Inflammatory macrophage treated with lipopolysaccharide for 1 hour (primary cell): ENCODE data around the gene ANAPC2.

Source experiments
- DNase-seq, 2 donors: peaks; one replicate each; pipeline ENCODE4 v3.0.0-alpha.2; 2020 to 2022

Gene ANAPC2

GRCh38 chr9:137214620-137215019 lies 26.3 kb upstream of the ANAPC2 start:
- DNase-seq, result no peak

GRCh38 chr9:137213160-137214060 lies 25.1 kb upstream of the ANAPC2 start:
- DNase-seq, result no peak

- DNase-seq, result no peak
These were observed 24.2 kb upstream of the ANAPC2 start for GRCh38 chr9:137212520-137212919.

GRCh38 chr9:137211532-137211931 lies 23.2 kb upstream of the ANAPC2 start:
- DNase-seq, result no peak

- no peak for DNase-seq
These were observed 18.2 kb upstream of the ANAPC2 start for GRCh38 chr9:137206602-137207001.

- peak; percentile 77 to 94 for DNase-seq
These were observed 17.0 kb upstream of the ANAPC2 start, which contains the start of the genes NDOR1 and TMEM203 for GRCh38 chr9:137205126-137206069. Gene NDOR1 (plus strand): TSS chr9:137205700. CDS start chr9:137205778, 78 bp downstream. Gene TMEM203 (minus strand): TSS chr9:137205648. CDS start chr9:137205414, 234 bp downstream.

GRCh38 chr9:137204731-137205125 lies 16.4 kb upstream of the ANAPC2 start:
- no peak for DNase-seq

- DNase-seq, result no peak
These were observed 14.6 kb upstream of the ANAPC2 start for GRCh38 chr9:137202966-137203365.

- no peak for DNase-seq
These were observed 13.0 kb upstream of the ANAPC2 start for GRCh38 chr9:137201205-137201868.

GRCh38 chr9:137200311-137201204 lies 12.2 kb upstream of the ANAPC2 start, which contains the start of gene TPRN:
Gene TPRN (minus strand): TSS chr9:137200741. CDS start chr9:137200711, 30 bp downstream.
- peak; percentile 98 to 99 for DNase-seq

GRCh38 chr9:137199411-137200121 lies 11.2 kb upstream of the ANAPC2 start:
- no peak for DNase-seq

- no peak for DNase-seq
These were observed 10.5 kb upstream of the ANAPC2 start for GRCh38 chr9:137198902-137199283.

- DNase-seq, result no peak
These were observed 9.9 kb upstream of the ANAPC2 start for GRCh38 chr9:137198051-137198901.

GRCh38 chr9:137195525-137196220 lies 7.3 kb upstream of the ANAPC2 start:
- no peak for DNase-seq

- DNase-seq, result no peak
These were observed 6.5 kb upstream of the ANAPC2 start for GRCh38 chr9:137194909-137195308.

- no peak for DNase-seq
These were observed 6.0 kb upstream of the ANAPC2 start for GRCh38 chr9:137194388-137194787.

- no peak for DNase-seq
These were observed 5.4 kb upstream of the ANAPC2 start for GRCh38 chr9:137193771-137194170.

GRCh38 chr9:137192859-137193258 lies 4.5 kb upstream of the ANAPC2 start:
- no peak for DNase-seq

GRCh38 chr9:137192448-137192780 lies 4.1 kb upstream of the ANAPC2 start:
- DNase-seq, result no peak
